GM12878 (cell line): ENCODE measurements around the gene KANTR.

Experiments used
- EP300 ChIP-seq, 2 experiments: fragments of 150-350 bp in 1 of 2; IDR thresholded peaks; 2 replicates each; pipeline ENCODE4 v1.6.1; 2011 to 2012; ENCODE audit warnings: low read depth in 2 of 2, low read length in 2 of 2, borderline replicate concordance in 1 of 2, improper control_type of control experiment in 1 of 2, inconsistent platforms in 1 of 2; ENCODE audit not compliant: control insufficient read depth in 1 of 2
- EZH2 ChIP-seq: IDR thresholded peaks from 2 replicates; pipeline ENCODE4 v1.6.1; 2012; ENCODE audit warnings: low read depth, mild to moderate bottlenecking, control low read depth, inconsistent platforms, low read length, borderline replicate concordance; ENCODE audit not compliant: control insufficient read depth
- FOS ChIP-seq: IDR thresholded peaks from 3 replicates; pipeline ENCODE4 v1.6.1; 2011; ENCODE audit warnings: borderline replicate concordance; ENCODE audit not compliant: insufficient read length; ENCODE audit errors: extremely low read depth
- FOXK2 ChIP-seq: fragments of 450-650 bp; IDR thresholded peaks from 2 replicates; pipeline ENCODE4 v1.6.1; 2017; ENCODE audit warnings: mild to moderate bottlenecking, moderate library complexity
- POLR2A ChIP-seq: IDR thresholded peaks from 2 replicates; pipeline ENCODE4 v1.6.1; 2011; ENCODE audit warnings: low read depth, mild to moderate bottlenecking, low read length
- POLR2AphosphoS5 ChIP-seq: IDR thresholded peaks from 2 replicates; pipeline ENCODE4 v1.6.1; 2011; ENCODE audit warnings: mild to moderate bottlenecking, low read length, inconsistent platforms
- SIN3A ChIP-seq: IDR thresholded peaks from 2 replicates; pipeline ENCODE4 v1.6.1; 2012; ENCODE audit warnings: low read depth, low read length, improper control_type of control experiment
- TF ChIP-seq, protein P1 (sequence below), 3 experiments: IDR thresholded peaks in 2 of 3; conservative IDR thresholded peaks in 1 of 3; 2 replicates each; pipeline ENCODE4 v1.5.1; 2011; ENCODE audit warnings: low read depth in 3 of 3, low read length in 3 of 3, mild to moderate bottlenecking in 3 of 3, control low read depth in 2 of 3, moderate library complexity in 2 of 3, inconsistent platforms in 1 of 3, mixed read lengths in 1 of 3; ENCODE audit not compliant: control insufficient read depth in 2 of 3, insufficient read depth in 1 of 3; ENCODE audit errors: extremely low read depth in 1 of 3
- TF ChIP-seq, protein P2 (sequence below): IDR thresholded peaks from 2 replicates; pipeline ENCODE4 v1.6.1; 2012; ENCODE audit warnings: low read length, inconsistent platforms

DNA sequence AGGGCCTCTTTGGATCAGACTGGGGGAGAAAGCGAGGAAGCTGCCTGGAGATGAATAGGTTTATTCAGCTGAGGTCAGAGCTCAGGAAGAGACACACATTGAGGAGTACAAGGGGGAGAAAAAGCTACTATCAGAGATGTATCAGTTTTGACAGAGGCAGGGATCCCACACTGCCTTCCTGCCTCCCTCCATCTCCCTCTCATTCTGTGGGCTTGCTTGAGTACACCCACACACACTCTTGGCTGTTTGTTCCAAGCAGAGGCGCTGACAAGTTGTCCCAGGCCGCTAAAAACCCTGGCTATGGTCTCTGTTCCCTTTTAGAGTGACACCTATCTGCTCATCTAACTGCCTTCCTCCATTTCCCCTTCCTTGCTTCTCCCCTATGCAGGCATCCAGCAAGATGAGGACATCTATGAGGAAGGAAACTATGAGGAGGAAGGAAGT, 6.5 kb upstream of the KANTR start:
- no peak for TF ChIP-seq FOS
- TF ChIP-seq, protein P1, sequence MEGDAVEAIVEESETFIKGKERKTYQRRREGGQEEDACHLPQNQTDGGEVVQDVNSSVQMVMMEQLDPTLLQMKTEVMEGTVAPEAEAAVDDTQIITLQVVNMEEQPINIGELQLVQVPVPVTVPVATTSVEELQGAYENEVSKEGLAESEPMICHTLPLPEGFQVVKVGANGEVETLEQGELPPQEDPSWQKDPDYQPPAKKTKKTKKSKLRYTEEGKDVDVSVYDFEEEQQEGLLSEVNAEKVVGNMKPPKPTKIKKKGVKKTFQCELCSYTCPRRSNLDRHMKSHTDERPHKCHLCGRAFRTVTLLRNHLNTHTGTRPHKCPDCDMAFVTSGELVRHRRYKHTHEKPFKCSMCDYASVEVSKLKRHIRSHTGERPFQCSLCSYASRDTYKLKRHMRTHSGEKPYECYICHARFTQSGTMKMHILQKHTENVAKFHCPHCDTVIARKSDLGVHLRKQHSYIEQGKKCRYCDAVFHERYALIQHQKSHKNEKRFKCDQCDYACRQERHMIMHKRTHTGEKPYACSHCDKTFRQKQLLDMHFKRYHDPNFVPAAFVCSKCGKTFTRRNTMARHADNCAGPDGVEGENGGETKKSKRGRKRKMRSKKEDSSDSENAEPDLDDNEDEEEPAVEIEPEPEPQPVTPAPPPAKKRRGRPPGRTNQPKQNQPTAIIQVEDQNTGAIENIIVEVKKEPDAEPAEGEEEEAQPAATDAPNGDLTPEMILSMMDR (IDR thresholded peaks at IDR 0.05 in 2 of 3, conservative IDR thresholded peaks at IDR 0.05 in 1 of 3; ENCODE audit: control insufficient read depth in 2 of 3, extremely low read depth in 1 of 3, insufficient read depth in 1 of 3, low read depth in 3 of 3, low read length in 3 of 3): no peak
- no peak for TF ChIP-seq EP300 (IDR thresholded peaks at IDR 0.05; ENCODE audit: borderline replicate concordance in 1 of 2, control insufficient read depth in 1 of 2, low read depth in 2 of 2, low read length in 2 of 2)
- peak; percentile 48 for TF ChIP-seq POLR2AphosphoS5
- TF ChIP-seq EZH2: no peak
- no peak for TF ChIP-seq FOXK2
- no peak for TF ChIP-seq SIN3A
- TF ChIP-seq POLR2A: peak; percentile 47; the same call in 1 of the 2 replicates
- TF ChIP-seq, protein P2, sequence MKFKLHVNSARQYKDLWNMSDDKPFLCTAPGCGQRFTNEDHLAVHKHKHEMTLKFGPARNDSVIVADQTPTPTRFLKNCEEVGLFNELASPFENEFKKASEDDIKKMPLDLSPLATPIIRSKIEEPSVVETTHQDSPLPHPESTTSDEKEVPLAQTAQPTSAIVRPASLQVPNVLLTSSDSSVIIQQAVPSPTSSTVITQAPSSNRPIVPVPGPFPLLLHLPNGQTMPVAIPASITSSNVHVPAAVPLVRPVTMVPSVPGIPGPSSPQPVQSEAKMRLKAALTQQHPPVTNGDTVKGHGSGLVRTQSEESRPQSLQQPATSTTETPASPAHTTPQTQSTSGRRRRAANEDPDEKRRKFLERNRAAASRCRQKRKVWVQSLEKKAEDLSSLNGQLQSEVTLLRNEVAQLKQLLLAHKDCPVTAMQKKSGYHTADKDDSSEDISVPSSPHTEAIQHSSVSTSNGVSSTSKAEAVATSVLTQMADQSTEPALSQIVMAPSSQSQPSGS: no peak
